Left renal cortex interstitium (tissue), 4 donors: ENCODE results near the gene CENPP. TPM values are rescaled to one million over a fixed set of nuclear protein-coding genes. Genes with fewer than 3 reads are reported as not detected.

ENCODE experiments used
- DNase-seq, 4 donors: peaks; one replicate each; pipeline ENCODE4 v3.0.0-alpha.2; 2013; ENCODE audit warnings: low read depth in 4 of 4, low spot score in 2 of 4, missing footprints in 1 of 4
- polyA plus RNA-seq, 4 donors: library from polyadenylated mRNA; unstranded; fragments of 120-200 nt; gene quantifications; one replicate each; pipeline ENCODE4 v1.2.1, GENCODE V29; 2013; ENCODE audit not compliant: insufficient read length in 4 of 4

Gene CENPP
- polyA plus RNA-seq, 4 donors: 5.8 to 7.5 (median 6.3) TPM

- no peak for DNase-seq
Observed at GRCh38 chr9:92501671-92502393, 176.1 kb downstream of the CENPP start.

GRCh38 chr9:92503156-92503555 is 177.4 kb downstream of the CENPP start:
- no peak for DNase-seq

- DNase-seq: no peak
Observed at GRCh38 chr9:92504881-92505280, 179.1 kb downstream of the CENPP start.

GRCh38 chr9:92506184-92506857 is 180.6 kb downstream of the CENPP start:
- no peak for DNase-seq

GRCh38 chr9:92507005-92507404 is 181.3 kb downstream of the CENPP start:
- no peak for DNase-seq

- DNase-seq: no peak
Observed at GRCh38 chr9:92507496-92507895, 181.7 kb downstream of the CENPP start.

- DNase-seq: no peak
Observed at GRCh38 chr9:92508018-92508820, 182.5 kb downstream of the CENPP start.

GRCh38 chr9:92509050-92509449 is 183.3 kb downstream of the CENPP start:
- DNase-seq: no peak

GRCh38 chr9:92510747-92511146 is 185.0 kb downstream of the CENPP start:
- no peak for DNase-seq

- DNase-seq: no peak
Observed at GRCh38 chr9:92512622-92513021, 186.9 kb downstream of the CENPP start.

GRCh38 chr9:92513349-92513748 is 187.6 kb downstream of the CENPP start:
- DNase-seq: no peak

GRCh38 chr9:92514635-92515034 is 188.9 kb downstream of the CENPP start:
- no peak for DNase-seq

- no peak for DNase-seq
Observed at GRCh38 chr9:92516521-92516920, 190.8 kb downstream of the CENPP start.

GRCh38 chr9:92517046-92517445 is 191.3 kb downstream of the CENPP start:
- DNase-seq: no peak

GRCh38 chr9:92518199-92518598 is 192.4 kb downstream of the CENPP start:
- no peak for DNase-seq

GRCh38 chr9:92520837-92521236 is 195.1 kb downstream of the CENPP start:
- no peak for DNase-seq

- no peak for DNase-seq
Observed at GRCh38 chr9:92522983-92523970, 197.5 kb downstream of the CENPP start.

- no peak for DNase-seq
Observed at GRCh38 chr9:92524881-92525280, 199.1 kb downstream of the CENPP start.

GRCh38 chr9:92525306-92525705 is 199.6 kb downstream of the CENPP start:
- no peak for DNase-seq

- DNase-seq: no peak
Observed at GRCh38 chr9:92527291-92527828, 201.6 kb downstream of the CENPP start.
